GM21825 (cell line): ENCODE results near the gene GH1.

ENCODE experiments used
- ATAC-seq: cut with Tn5 transposase; IDR thresholded peaks from one replicate; pipeline ENCODE4 v1.9.1; 2021; ENCODE audit warnings: mild to moderate bottlenecking, moderate library complexity; ENCODE audit not compliant: unreplicated experiment

Gene GH1

DNA sequence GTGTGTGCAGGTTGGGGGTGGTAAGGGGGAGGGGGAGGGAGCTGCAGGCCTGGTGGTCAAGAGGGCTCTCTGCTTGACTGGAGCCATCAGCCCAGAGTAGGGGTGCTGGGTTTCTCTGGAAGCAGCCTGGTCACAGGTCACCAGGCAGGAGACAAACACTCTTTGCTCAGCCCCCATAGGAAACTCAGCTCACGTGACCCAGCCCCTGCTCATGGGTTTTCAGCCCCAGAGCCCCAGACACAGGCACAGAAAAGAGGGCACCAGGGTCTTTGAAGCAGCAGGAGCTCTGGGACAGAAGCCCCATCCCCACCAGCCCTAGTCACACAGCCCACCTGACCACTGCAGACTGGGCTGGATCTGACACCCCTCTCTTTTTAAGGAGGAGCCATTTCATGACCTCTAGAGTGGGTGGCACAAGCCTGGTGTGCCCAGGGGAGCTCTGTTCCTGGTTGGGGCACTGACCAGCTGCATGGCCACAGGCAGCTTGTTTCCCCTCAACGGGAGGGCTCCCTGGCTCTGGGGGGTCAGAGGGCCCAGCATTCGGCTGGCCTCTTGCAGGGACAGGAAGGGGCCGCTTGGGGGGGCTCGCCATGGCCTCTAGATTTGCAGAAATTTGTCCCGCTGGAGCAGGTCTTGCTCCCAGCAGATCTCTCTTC is 27.3 kb upstream of the GH1 start:
- no peak for ATAC-seq

DNA sequence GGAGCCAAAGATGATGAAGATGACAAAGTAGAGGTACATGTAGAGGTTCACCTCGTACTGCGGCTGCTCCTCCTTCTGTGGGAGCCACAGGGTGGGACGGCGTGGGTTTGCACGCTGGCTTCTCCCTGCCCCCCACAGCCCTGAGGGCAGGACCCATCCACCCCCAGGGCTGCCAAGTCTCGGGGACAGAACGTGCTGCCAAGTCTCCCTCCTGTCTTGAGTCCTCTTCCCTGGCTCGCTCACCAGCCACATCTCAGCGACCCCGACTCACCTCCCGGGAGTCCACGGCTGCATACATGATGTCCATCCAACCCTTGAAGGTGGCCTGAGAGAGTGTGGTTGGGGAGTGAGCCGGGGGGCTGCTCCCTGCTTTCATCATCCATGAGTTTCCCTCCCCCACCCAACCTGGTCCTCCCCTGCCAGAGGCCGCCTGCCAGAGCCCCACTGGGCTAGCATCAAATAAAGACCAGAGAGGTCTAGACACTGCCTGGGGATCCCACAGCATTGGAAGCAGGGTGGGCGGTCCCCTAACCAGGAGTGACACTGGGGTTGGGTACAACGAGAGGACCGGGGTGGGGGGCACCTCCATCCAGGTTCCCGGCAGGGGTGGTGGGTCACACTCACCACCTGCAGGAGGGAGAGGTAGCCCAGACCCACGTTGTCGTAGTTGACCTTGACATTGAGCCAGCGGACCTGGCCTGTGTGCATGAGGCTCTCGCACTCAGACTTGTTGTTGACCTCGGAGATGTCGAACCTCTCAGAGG is 26.3 kb upstream of the GH1 start:
- ATAC-seq: no peak

DNA sequence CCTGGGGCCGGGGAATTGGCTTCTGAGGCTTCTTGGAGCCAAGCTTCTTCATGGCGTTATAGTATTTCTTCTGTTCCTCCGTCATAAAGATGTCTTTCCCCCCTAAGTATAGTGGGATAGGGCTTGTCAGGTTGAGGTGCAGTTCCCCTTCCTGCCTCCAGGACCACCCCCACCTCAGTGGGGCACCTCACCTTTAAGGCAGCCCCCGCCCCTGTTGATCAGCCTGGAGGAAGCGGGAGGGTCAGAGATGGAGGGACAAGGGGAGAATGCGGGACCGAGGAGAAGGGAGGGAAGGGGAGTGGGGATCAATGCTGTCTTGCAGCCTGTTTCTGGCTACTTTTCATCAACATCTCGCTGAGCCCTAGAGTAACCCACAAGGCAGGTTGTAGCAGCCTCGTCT is 25.1 kb upstream of the GH1 start:
- no peak for ATAC-seq

DNA sequence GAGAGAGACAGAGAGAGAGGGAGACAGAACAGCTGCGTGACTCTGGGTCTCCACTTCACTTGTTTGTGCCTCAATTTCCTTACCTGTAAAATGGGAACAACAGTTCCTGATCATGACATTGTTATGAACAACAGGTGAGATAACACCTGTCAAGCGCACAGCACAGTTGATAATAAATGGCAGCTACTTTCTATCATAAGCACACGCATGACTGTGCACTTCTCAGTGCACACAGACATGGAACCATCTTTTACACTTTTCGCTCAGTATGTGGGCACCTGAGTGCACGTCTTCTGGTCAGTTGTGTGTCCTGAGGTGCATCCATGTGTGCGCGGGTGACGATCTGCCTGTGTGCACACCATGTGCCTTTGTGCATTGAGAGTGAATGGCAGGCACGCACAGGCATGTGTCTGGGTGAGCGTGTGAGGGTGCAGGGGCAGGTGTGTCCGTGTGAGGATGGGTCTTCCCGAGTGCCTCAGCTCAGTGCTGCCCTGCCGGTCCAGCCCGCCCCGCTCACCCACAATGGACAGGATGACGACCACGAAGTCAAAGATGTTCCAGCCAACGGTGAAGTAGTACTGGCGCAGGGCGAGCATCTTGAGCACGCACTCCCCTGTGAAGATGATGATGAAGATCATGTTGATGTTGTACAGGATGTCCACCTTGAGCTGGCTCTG is 23.8 kb upstream of the GH1 start:
- no peak for ATAC-seq

DNA sequence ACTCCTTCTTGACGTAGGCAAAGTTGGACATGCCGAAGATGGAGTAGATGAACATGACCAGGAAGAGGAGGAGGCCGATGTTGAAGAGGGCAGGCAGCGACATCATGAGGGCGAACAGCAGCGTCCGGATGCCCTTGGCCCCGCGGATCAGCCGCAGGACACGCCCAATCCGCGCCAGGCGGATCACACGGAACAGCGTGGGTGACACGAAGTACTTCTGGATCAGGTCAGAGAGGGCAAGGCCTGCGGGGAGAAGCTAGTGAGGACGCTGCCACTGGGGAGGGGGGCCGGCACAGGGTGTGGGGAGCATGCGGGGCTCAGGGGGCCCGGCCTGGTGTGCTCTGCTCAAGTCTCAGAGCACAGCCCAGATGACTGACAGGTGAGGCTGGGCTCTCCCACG is 23.1 kb upstream of the GH1 start:
- ATAC-seq: no peak

DNA sequence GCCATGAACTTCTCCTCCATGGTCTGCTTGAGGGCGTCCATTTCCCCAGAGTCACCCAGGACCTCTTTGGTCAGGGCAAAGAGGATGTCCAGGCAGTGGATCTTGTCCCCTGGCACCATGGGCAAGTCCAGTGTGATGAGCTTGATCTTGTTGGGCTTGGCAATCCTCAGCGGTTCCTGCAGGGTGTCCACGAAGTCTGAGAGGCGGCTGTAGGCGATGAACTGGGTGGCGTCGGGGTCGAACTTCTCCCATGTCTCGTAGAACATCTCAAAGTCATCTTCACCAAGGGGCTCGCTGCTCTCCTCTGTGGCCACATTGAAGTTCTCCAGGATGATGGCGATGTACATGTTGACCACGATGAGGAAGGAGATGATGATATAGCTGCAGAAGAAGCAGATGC is 22.5 kb upstream of the GH1 start:
- ATAC-seq: no peak

DNA sequence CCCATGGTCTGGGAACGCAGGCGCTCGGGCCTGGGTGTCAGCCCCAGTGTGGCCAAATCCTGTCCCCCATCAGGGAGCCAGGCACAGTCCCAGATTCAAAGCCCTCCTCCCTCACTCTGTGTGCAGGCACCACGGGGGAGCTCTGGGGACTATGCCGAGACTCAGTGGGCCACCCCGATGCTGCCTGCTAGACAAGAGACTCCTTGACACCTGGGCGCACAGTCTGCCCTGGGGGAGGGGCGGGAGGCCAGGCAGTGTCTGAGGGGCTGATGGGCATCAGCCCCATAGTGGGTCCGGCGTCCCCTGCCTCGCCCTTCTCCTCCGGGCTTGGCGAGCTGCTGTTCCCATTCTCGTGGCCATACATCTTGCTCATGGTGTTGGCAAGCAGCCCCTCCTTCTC is 21.9 kb upstream of the GH1 start:
- no peak for ATAC-seq

DNA sequence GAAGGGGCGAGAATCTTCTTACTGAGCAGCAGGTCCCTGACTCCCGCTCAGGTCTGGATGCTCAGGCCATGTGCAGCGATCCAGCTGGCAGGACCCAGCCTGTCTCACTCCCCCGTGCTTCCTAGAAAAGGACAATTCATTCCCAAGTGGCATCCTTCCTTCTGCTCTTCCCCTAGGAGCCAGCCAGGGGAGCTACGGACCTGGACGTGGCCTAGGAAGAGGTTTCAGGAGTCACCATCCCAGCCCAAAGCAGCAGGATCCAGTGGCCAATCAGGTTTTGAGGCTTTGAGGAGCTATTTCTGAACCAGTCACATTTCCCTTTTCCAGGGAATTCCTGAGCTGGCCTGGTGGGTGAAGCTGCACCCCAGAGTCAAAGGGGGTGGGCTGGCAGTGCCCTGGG is 21.2 kb upstream of the GH1 start:
- ATAC-seq: no peak

DNA sequence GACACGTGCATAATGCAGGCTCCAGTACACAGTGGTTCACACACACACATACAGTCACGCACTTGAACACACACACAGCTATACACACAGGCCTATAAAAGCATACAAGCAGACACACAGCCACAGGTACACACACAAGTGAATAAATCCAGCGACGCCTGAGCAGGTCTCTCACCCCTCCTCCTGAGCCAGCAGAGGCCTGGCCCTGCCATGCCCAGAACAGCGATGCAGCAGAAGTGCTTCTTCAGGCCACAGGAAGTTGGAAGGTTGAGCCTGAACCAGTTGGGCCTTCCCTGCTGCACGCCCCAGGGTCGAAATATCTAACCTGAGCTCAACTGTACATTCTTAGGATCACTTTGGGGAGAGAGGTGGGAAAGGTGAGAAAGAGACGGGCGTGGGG is 20.8 kb upstream of the GH1 start:
- no peak for ATAC-seq

DNA sequence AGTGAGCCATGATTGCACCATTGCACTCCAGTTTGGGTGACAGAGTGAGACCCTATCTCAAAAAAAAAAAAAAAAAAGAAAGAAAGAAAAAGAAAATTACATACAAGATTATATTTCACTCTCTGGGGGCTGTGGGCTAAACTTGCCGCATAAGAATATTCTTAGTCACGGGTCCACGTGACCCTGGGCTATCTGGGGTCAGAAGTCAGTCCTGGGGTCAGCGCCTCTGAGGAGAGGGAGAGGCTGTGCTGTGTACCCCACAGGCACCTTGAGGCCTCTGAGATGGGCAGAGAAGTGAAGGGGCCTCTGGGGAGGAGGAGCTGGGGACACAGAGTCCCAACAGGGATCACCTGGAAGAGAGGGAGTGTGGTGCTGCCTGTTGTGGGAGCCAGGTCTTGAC is 19.3 kb upstream of the GH1 start:
- no peak for ATAC-seq

DNA sequence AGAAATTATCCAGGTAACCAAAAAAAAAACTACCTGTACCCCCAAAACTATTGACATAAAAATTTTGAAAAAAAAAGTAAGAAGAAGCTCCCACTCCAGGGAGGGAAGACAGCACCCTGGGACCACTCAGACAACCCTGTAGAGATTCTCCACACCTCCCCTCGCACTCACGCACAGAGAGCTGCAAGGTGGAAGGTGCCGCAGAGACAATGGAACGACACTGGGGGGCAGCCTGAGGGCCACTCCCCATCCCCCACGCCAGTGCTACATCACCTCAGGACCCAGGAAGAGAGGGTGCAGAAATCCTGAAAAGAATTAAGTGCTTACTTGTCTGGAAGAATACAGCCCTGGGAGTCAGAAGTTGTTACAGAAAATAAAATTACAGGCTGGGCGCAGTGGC is 18.7 kb upstream of the GH1 start:
- no peak for ATAC-seq

DNA sequence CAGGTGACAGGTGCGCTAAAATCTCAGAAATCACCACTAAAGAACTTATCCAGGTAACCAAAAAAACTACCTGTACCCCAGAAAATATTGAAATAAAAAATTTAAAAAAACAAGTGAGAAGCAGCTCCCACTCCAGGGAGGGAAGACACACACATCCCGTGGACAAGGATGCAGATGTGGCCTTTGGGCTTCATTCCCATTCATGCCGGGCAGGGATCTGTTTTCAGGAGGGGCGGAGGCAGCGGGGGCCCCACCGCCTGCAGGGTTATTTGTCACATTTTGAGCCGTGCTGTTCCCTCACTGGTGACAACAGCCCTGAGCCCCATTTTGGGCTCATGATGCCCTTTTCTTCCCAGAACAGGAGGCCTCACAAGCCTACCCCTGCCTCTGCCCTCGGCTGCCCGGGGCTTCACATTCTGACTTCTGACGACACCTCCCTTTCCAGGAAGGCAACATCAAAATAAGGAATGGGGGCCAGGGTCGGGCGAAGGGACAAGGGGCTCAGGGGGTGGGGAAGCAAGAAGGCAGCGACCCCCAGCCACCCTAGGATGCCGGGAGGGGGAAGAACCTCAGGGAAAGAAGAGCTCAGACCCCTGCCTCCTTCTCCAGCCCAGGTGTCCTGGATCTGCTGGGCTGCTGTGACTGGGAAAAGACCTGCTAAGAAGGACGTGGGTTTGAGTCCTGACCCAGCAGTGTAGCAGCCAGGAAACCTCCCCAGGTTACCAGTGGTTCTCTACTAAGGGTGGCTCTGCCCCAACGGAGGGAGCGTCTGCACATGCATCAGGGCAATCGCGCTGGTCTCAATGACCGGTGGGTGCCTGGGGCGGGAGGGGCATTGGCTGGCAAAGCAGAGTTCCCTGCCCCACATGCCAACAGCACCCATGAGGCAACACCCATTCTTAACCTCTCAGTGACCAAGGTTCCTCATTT is 15.8 kb upstream of the GH1 start:
- no peak for ATAC-seq

DNA sequence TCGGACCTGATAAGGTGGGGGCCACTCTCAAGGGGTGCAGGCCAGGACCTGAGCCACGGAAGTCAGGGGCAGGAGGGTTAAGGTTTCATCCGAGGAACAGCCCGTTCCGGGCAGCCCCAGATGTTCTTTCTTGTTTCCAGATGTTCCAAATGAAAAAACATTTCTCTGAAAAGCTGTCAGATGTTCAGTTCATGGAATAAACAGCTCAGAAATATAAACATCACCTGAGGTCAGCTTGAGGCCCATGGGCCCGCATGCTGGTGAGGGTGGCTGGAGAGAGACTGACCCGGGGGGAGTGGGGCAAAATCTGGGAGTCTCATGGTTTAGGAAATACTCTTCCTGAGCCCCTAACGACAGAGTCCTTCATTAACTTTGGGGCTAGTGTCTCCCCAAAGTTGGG is 15.0 kb upstream of the GH1 start:
- ATAC-seq: no peak

DNA sequence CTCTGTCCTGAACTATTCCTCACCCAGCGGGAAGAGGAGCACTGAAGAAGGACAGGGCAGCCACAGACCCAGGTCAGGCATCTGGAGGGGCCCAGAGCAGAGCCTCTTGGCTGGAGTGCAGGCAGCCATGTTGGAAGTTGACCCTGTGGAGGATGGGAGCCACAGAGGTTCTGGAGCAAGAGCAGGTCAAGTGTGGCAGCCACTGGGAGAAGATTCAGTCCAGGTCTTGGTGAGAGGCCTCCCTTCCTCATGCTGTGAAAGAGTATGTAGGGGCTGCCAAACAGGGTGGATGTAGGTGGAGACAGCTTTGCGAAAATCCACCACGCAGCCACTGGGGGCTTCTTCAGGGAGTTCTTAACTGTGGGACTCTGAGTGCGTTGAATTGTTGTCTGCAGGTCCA is 14.1 kb upstream of the GH1 start:
- no peak for ATAC-seq

DNA sequence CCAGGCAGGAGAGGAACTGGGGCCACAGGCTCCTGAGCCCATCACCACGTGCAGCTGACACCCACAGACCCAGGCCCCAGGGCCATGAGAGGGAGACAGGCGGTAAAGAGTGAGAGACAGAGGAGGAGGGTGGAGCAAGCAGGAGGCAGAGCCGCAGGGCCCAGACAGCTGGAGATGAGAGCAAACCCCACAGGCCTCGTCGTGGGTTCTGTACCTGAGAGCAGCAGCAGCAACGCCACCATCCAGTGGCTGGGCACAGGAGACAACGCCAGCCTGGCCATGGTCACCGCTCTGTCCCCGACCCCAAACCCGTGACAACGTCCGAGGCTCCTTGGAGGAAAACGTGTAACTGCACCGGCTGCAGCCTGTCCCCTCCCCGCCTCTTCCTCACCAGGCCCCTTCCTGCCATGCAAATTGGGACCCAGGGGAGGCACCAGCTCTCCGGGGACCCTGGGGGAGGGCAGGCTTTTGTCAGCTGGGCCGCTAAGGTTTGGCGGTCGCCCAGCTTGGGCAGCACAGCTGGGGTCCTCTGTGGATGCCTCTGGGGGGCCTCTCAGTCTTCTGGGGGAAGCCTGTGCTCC is 13.4 kb upstream of the GH1 start, which contains the start of gene CD79B:
Gene CD79B, minus strand, starts transcription at position 351 of the 581 bp plus-strand sequence. Its CDS starts 70 bp downstream, at position 281.
- ATAC-seq: peak; percentile 80

DNA sequence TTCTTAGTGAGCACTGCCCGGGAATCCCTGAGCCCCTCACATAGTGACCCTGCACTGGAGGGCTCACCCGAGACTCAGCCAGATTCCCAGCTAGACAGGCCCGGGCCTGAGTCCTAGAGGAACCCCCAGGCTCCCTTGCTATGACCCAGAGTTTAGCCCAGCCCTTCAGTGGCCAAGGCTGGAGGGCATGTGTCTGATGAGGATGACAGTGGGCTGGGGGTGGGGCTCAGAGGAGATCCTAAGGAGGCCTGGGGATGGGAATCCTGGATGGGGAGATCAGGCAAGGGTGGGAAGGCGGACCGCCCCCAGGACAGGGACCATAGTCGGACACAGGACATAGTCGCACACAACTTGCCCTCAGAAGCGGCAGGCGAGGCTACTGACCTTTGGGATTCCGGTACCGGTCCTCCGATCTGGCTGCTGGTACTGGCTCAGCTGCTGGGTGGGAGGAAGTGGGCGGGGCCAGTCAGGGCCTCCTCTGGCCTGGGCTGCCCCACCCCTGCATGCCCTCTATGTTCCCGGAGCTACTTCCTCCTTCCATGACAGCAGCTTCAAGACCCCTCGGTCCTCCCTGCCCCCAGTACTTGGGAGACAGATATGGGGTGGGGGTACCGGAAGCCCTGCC is 12.4 kb upstream of the GH1 start:
- peak; percentile 34 for ATAC-seq

DNA sequence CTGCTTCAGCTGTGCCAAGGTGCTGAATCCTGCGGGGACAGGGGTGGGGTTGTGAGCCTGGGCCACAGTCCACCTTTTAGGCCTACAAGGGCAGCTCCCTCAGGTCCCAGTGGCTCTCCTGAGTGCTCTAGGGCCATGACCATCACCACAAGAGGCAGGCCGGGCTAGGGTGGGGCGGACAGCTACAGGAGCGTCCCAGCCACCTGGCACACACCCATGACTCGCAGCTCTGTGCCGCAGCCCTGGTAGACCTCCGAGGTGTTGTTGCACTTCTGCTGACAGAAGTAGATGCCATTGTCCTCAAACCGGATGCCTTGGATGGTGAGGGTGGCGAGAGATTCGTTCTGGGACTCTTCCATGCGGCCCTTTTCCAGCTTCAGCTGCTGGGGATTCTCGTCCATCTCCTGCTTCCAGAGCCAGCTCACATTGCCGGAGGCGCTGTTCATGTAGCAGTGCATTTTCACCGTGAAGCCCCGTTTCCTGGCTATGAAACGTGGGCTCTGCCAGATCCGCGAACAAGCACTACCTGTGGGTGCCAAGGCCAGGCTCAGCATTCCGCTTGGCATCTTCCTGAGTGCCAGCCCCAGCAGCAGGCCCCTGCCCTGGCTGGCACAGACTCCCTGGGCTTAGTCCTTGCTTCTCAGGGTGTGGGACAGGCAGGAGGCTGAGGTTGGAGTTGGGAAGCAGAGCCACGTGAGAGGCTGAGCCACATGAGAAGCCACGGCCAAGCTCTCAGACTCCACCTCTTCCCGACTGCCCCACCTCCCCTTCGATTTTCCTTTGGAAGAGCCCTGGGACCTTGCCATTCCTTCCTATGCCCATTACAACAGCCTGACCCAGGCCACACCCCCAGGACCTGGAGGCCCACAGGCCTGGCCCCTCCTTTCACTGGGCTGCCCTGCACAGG is 11.5 kb upstream of the GH1 start:
- no peak for ATAC-seq

DNA sequence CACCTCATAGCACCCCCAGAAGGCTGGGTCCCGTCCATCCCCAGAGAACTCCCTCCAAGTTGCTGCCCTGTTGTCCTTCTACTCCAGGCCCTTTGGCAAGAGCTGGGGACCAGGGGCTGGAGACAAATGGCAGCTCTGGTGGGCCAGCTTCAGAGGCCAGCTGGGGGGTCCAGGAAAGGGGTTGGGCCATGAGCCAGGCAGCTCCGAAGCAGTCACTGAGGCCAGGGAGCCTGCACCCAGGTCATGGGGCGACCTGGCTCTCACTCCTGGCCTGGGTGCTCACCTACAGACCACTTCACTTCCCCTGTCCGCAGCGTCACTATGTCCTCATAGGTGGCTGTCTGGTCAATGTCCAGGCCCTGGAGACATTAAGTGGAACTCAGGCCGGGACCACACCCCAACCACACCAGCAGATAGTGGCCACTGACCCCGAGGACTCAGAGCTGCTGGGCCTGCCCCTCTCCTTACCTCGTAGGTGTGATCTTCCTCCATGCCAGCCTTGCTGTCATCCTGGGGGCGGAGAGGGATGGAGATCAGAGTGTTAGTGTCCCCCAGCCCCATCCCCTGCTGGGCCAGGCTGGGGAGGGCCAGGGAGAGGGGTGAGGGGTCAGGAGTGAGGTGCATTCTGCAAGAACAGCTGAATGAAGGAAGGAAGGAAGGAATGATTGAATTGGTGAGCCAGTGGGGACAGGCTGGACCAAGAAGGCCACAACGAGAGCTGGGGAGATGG is 10.5 kb upstream of the GH1 start:
- no peak for ATAC-seq
